Natural killer cell (primary cell): Measurements from ENCODE around the gene UBAC1. TPM values are rescaled to one million over a fixed set of nuclear protein-coding genes. Genes with fewer than 3 reads are reported as not detected.
A peak's percentile ranks its signal among the peaks of the same experiment; 100 is the strongest.

Experiments used
- ATAC-seq, 3 donors: fragments of 150-1000 bp in 2 of 3; fragments of 200-7000 bp in 1 of 3; cut with Tn5 transposase; 1 replicate in 1 of 3; 2 replicates in 2 of 3; pipeline ENCODE4 v1.10.0; 2021; ENCODE audit warnings: mild to moderate bottlenecking in 2 of 3, moderate library complexity in 2 of 3
- DNase-seq, 2 donors: peaks; one replicate each; pipeline versions ENCODE4 v3.0.0 to v3.0.0-alpha.2; 2013 to 2021; ENCODE audit warnings: mixed read lengths in 1 of 2
- H3K27ac ChIP-seq: one replicate; pipeline ENCODE4 v1.5.1; 2013; ENCODE audit warnings: mild to moderate bottlenecking, low read length
- H3K27me3 ChIP-seq: one replicate; pipeline ENCODE4 v1.6.1; 2013; ENCODE audit warnings: low read length; ENCODE audit not compliant: control insufficient read depth, insufficient read depth
- H3K36me3 ChIP-seq: one replicate; pipeline ENCODE4 v1.6.1; 2013; ENCODE audit warnings: low read length; ENCODE audit not compliant: control insufficient read depth, insufficient read depth
- H3K4me1 ChIP-seq: one replicate; pipeline ENCODE4 v1.6.1; 2013; ENCODE audit warnings: low read length; ENCODE audit not compliant: control insufficient read depth, insufficient read depth
- H3K4me3 ChIP-seq: one replicate; pipeline ENCODE4 v1.5.1; 2013; ENCODE audit warnings: low read length
- H3K9me3 ChIP-seq: one replicate; pipeline ENCODE4 v1.6.1; 2013; ENCODE audit warnings: low read length; ENCODE audit not compliant: control insufficient read depth, insufficient read depth
- H3K27ac Mint-ChIP-seq, 2 donors: one replicate each; pipeline ENCODE4 v1.8.0; 2022; ENCODE audit warnings: mild to moderate bottlenecking in 2 of 2, mixed read lengths in 2 of 2, moderate library complexity in 1 of 2
- H3K27me3 Mint-ChIP-seq, 2 donors: one replicate each; pipeline ENCODE4 v1.8.0; 2022; ENCODE audit warnings: low read depth in 2 of 2, mixed read lengths in 2 of 2
- H3K36me3 Mint-ChIP-seq: one replicate; pipeline ENCODE4 v1.8.0; 2022; ENCODE audit warnings: mixed read lengths
- H3K4me1 Mint-ChIP-seq, 2 donors: one replicate each; pipeline ENCODE4 v1.8.0; 2022; ENCODE audit warnings: mixed read lengths in 2 of 2
- H3K4me3 Mint-ChIP-seq: one replicate; pipeline ENCODE4 v1.8.0; 2022; ENCODE audit warnings: mild to moderate bottlenecking, moderate library complexity, mixed read lengths
- H3K9me3 Mint-ChIP-seq, 2 donors: one replicate each; pipeline ENCODE4 v1.8.0; 2022; ENCODE audit warnings: mixed read lengths in 2 of 2
- WGBS: methylation state at CpG from one replicate; pipeline ENCODE4 v1.1.7; 2013; ENCODE audit warnings: missing lambda C conversion rate; ENCODE audit not compliant: insufficient coverage; 5-methylcytosine and 5-hydroxymethylcytosine counted together
- intact Hi-C: fragments of 100-400 bp; cut with micrococcal nuclease; formaldehyde crosslinking; loops from one replicate; pipeline ENCODE4 v1.14.2; 2022
- total RNA-seq, 4 donors: library from RNA; stranded (reverse); fragments of 120-200 nt in 1 of 4; gene quantifications; one replicate each; pipeline versions ENCODE4 v1.2.3 to v1.2.4, GENCODE V29; 2013 to 2022
- TF ChIP-seq, protein P1 (sequence below): fragments of 200-600 bp; IDR thresholded peaks from one replicate; pipeline ENCODE4 v1.8.0; 2022; ENCODE audit warnings: antibody characterized with exemption

UBAC1 gene
- total RNA-seq, 3 donors from 2014 or later (not counting 1 experiment from before 2014, with no cell fraction given) = 22.7 to 31.8 (median 27.6) TPM

DNA sequence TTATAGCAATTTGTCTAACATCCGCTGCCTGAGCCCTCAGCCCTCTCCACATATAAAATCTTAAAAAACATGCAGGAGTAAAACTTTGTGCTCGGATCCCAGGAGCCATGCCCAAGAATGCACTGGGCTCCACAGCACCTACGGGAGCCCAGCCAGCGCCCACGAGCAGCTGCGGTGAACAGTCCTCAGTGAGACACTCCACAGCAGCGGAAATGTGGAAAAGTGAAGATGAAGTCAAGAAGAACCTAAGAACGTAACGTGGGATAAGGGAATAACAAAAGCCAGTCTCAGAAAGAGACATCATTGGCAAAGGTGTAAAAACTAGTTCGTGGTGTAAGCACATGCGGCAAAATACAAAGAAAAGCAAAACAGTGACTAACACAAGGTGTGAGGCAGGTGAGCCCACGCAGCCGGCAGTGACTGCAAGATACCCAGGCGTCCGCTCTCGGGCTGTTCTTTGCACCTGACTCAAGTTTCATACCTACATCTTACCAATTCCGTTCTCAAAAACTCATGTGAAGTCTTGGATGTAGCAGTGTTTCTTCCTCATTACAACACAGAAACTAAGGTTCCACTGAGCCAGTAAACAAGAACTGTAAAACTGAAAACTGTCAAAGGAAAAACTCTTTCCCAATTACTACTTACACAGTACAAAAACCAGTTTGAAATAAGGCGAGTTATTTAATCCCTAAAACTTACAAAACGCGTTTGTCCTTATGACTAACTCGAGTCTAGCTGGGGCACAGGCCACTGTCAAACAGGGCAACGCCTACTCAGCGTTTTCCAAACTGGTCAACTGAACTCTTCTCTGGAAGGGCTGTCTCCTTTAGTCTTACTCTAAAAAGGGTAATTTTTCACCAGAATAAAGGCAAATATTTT, 55.6 kb downstream of the UBAC1 start:
- Histone ChIP-seq H3K9me3 (no peaks in the 10 kb centered on the region), H3K36me3 (no peaks in the 10 kb centered on the region), H3K4me3 (no peak overlapping the region), H3K27me3 (no peaks in the 10 kb centered on the region), H3K27ac (no peak overlapping the region), H3K4me1 (peaks cover 28% of the 10 kb centered on the region)
- DNase-seq = peak in 1 of 2 donors; percentile 62
- TF ChIP-seq, protein P1, sequence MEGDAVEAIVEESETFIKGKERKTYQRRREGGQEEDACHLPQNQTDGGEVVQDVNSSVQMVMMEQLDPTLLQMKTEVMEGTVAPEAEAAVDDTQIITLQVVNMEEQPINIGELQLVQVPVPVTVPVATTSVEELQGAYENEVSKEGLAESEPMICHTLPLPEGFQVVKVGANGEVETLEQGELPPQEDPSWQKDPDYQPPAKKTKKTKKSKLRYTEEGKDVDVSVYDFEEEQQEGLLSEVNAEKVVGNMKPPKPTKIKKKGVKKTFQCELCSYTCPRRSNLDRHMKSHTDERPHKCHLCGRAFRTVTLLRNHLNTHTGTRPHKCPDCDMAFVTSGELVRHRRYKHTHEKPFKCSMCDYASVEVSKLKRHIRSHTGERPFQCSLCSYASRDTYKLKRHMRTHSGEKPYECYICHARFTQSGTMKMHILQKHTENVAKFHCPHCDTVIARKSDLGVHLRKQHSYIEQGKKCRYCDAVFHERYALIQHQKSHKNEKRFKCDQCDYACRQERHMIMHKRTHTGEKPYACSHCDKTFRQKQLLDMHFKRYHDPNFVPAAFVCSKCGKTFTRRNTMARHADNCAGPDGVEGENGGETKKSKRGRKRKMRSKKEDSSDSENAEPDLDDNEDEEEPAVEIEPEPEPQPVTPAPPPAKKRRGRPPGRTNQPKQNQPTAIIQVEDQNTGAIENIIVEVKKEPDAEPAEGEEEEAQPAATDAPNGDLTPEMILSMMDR = no peak
- Mint-ChIP-seq H3K27ac (peak overlapping the region; percentile 64 to 70), H3K27me3 (no peaks in the 10 kb centered on the region), H3K4me3 (peak overlapping the region; percentile 86), H3K36me3 (no peaks in the 10 kb centered on the region), H3K4me1 (peaks cover 37 to 48% of the 10 kb centered on the region in 2 donors), H3K9me3 (no peaks in the 10 kb centered on the region)
- intact Hi-C loops = no loop called here
- WGBS = 80% methylated on average over 23 of the region's 23 CpGs
- ATAC-seq = no peak

DNA sequence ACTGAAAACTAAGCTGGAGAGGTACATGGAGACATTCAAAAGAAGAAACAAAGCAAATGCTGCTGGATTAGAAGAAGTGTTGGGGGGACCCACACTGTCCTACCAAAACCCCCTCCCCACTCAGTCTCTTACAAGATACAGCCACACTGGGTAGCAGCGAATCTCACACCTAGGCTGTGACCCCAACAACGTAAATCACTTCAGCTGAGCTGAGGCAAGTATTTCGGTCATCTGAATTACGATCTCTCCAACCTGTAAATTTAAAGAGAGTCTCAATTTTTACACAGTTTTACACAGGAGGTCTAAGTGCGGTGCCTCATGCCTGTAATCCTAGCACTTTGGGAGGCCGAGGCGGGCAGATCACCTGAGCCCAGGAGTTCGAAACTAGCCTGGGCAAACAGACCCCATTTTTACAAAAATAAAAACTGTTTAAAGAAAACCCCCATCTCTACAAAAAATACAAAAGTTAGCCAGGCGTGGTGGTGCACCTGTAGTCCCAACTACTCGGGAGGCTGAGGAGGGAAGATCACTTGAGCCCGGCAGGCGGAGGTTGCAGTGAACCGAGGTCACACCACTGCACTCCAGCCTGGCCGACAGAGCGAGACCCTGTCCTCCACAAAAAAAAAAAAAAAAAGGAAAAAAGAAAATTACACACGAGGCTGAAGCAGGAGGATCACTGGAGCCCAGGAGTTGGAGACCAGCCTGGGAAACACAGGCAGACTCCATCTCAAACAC, 57.2 kb downstream of the UBAC1 start:
- Histone ChIP-seq H3K36me3 (no peaks in the 10 kb centered on the region), H3K4me1 (peaks cover 35% of the 10 kb centered on the region), H3K27me3 (no peaks in the 10 kb centered on the region), H3K27ac (no peak overlapping the region), H3K4me3 (no peak overlapping the region), H3K9me3 (no peaks in the 10 kb centered on the region)
- Mint-ChIP-seq H3K27ac (no peak overlapping the region), H3K4me3 (peak overlapping the region; percentile 28), H3K36me3 (no peaks in the 10 kb centered on the region), H3K27me3 (no peaks in the 10 kb centered on the region), H3K9me3 (no peaks in the 10 kb centered on the region), H3K4me1 (peaks cover 41 to 49% of the 10 kb centered on the region in 2 donors)
- ATAC-seq (no peak), DNase-seq (no peak)
- intact Hi-C loops = no loop called here
- TF ChIP-seq, protein P1 = no peak
- WGBS = 94% methylated on average over 13 of the region's 16 CpGs

DNA sequence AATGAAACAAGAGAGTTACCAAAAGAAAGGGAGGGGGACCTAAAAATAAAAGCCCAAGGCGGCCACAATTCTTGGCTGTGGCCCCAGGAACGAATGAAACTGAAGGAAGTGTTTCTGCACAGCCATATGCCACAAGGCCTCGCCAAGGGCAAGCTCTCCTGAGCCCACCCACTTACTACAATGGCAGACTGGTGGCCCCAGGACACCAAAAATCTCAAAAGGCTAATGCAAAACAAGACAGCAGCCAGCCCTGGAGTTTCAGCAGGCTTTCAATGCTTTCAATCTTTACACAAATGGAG, 57.9 kb downstream of the UBAC1 start:
- H3K27ac Mint-ChIP-seq = no peak overlapping the region
- ATAC-seq = no peak
- H3K4me3 Mint-ChIP-seq = peak overlapping the region; percentile 28
- no peaks in the 10 kb centered on the region for H3K9me3 Mint-ChIP-seq
- Histone ChIP-seq H3K27me3 (no peaks in the 10 kb centered on the region), H3K4me1 (peaks cover 30% of the 10 kb centered on the region), H3K36me3 (no peaks in the 10 kb centered on the region), H3K4me3 (no peak overlapping the region), H3K9me3 (no peaks in the 10 kb centered on the region), H3K27ac (no peak overlapping the region)
- WGBS = 49% methylated on average over 3 of the region's 3 CpGs
- no peak for DNase-seq
- no peaks in the 10 kb centered on the region for H3K27me3 Mint-ChIP-seq
- TF ChIP-seq, protein P1 = no peak
- H3K36me3 Mint-ChIP-seq = no peaks in the 10 kb centered on the region
- H3K4me1 Mint-ChIP-seq = peaks cover 40 to 47% of the 10 kb centered on the region in 2 donors
- intact Hi-C loops = no loop called here
